ENCODE results near the gene CLINT1. TPM values are rescaled to one million over a fixed set of nuclear protein-coding genes. Genes with fewer than 3 reads are reported as not detected.
"Not testable (repeated sequence)": the region's sequence is repeated elsewhere in the genome, so short reads cannot be mapped to it uniquely, and the experiment has no call there.

CLINT1 gene
- total and polyA plus RNA-seq, 12 donors: 17.1 to 101 (median 64.7) TPM

GRCh38 chr5:157892974-157893373 lies 34.0 kb upstream of the CLINT1 start:
- TF ChIP-seq CTCF (IDR thresholded peaks at IDR 0.05): no peak
- no peak for TF ChIP-seq POLR2A (IDR thresholded peaks at IDR 0.05)
- no peak for DNase-seq
- H3K9me3 ChIP-seq (replicated peaks in 1 of 3): no peaks in the 10 kb centered on the region
- WGBS, 4 donors: 45 to 59% (median 47%) methylated on average over 4 of the region's 4 CpGs
- H3K27me3 ChIP-seq: no peaks in the 10 kb centered on the region
- H3K4me3 ChIP-seq: no peak overlapping the region
- H3K4me1 ChIP-seq (replicated peaks in 1 of 2): no peaks in the 10 kb centered on the region
- H3K27ac ChIP-seq: no peak overlapping the region
- no peaks in the 10 kb centered on the region for H3K36me3 ChIP-seq (replicated peaks in 1 of 2)
- intact Hi-C loops (cut with DNase I): no loop called here

- no peaks in the 10 kb centered on the region for H3K4me1 ChIP-seq (replicated peaks in 1 of 2)
- no peaks in the 10 kb centered on the region for H3K36me3 ChIP-seq (replicated peaks in 1 of 2)
- H3K4me3 ChIP-seq: no peak overlapping the region
- DNase-seq: no peak
- no peaks in the 10 kb centered on the region for H3K9me3 ChIP-seq (replicated peaks in 1 of 3)
- no peak overlapping the region for H3K27ac ChIP-seq
- TF ChIP-seq POLR2A (IDR thresholded peaks at IDR 0.05) (no peak), CTCF (IDR thresholded peaks at IDR 0.05) (no peak)
- intact Hi-C loops (cut with DNase I): no loop called here
- no peaks in the 10 kb centered on the region for H3K27me3 ChIP-seq
- 76 to 86% (median 79%) methylated on average over 2 of the region's 2 CpGs for WGBS, 4 donors
Measured at GRCh38 chr5:157890836-157891597, 32.1 kb upstream of the CLINT1 start.

- Histone ChIP-seq H3K36me3 (replicated peaks in 1 of 2) (no peaks in the 10 kb centered on the region), H3K27me3 (no peaks in the 10 kb centered on the region), H3K9me3 (replicated peaks in 1 of 3) (no peaks in the 10 kb centered on the region), H3K4me3 (no peak overlapping the region), H3K4me1 (replicated peaks in 1 of 2) (no peaks in the 10 kb centered on the region), H3K27ac (no peak overlapping the region)
- no peak for DNase-seq
- TF ChIP-seq CTCF (IDR thresholded peaks at IDR 0.05): no peak
- TF ChIP-seq POLR2A (IDR thresholded peaks at IDR 0.05): no peak
- intact Hi-C loops (cut with DNase I): no loop called here
- WGBS, 4 donors: 91 to 96% (median 93%) methylated on average over 1 of the region's 1 CpG
Measured at GRCh38 chr5:157888814-157889532, 30.0 kb upstream of the CLINT1 start.

- Histone ChIP-seq H3K4me3 (no peak overlapping the region), H3K27ac (no peak overlapping the region), H3K4me1 (replicated peaks in 1 of 2) (no peaks in the 10 kb centered on the region), H3K27me3 (no peaks in the 10 kb centered on the region), H3K9me3 (replicated peaks in 1 of 3) (no peaks in the 10 kb centered on the region), H3K36me3 (replicated peaks in 1 of 2) (no peaks in the 10 kb centered on the region)
- 86 to 99% (median 91%) methylated on average over 9 to 27 of the region's 27 CpGs for WGBS, 4 donors
- TF ChIP-seq CTCF (IDR thresholded peaks at IDR 0.05) (no peak), POLR2A (IDR thresholded peaks at IDR 0.05) (no peak)
- intact Hi-C loops (cut with DNase I): no loop called here
- no peak for DNase-seq
Measured at GRCh38 chr5:157886796-157887380, 27.9 kb upstream of the CLINT1 start.

GRCh38 chr5:157885051-157885450 lies 26.1 kb upstream of the CLINT1 start:
- H3K27ac ChIP-seq; H3K36me3 ChIP-seq (replicated peaks in 1 of 2); H3K4me3 ChIP-seq; intact Hi-C loops (cut with DNase I); H3K27me3 ChIP-seq; DNase-seq; H3K9me3 ChIP-seq (replicated peaks in 1 of 3); H3K4me1 ChIP-seq (replicated peaks in 1 of 2): not testable (repeated sequence)
- WGBS, 4 donors: 77 to 100% (median 81%) methylated on average over 1 of the region's 1 CpG

GRCh38 chr5:157881498-157881897 lies 22.6 kb upstream of the CLINT1 start:
- H3K4me3 ChIP-seq; H3K4me1 ChIP-seq (replicated peaks in 1 of 2); H3K27me3 ChIP-seq; DNase-seq; H3K9me3 ChIP-seq (replicated peaks in 1 of 3); H3K36me3 ChIP-seq (replicated peaks in 1 of 2); H3K27ac ChIP-seq; intact Hi-C loops (cut with DNase I): not testable (repeated sequence)
- WGBS, 4 donors: 73 to 94% (median 88%) methylated on average over 7 of the region's 7 CpGs

Data from adrenal gland (tissue), 12 donors.